Stimulated activated CD8-positive, alpha-beta memory T cell treated with anti-CD3 and anti-CD28 coated beads, Interleukin-7, amount 100 ng/mL, for 4 hours (primary cell): ENCODE data around the gene GPATCH8.
"Not testable (repeated sequence)": the region's sequence is repeated elsewhere in the genome, so short reads cannot be mapped to it uniquely, and the experiment has no call there.

Experiments
- DNase-seq, 2 donors: peaks; one replicate each; pipeline ENCODE4 v3.0.0-alpha.2; 2020; ENCODE audit warnings: low read depth in 2 of 2

The GPATCH8 gene

DNA sequence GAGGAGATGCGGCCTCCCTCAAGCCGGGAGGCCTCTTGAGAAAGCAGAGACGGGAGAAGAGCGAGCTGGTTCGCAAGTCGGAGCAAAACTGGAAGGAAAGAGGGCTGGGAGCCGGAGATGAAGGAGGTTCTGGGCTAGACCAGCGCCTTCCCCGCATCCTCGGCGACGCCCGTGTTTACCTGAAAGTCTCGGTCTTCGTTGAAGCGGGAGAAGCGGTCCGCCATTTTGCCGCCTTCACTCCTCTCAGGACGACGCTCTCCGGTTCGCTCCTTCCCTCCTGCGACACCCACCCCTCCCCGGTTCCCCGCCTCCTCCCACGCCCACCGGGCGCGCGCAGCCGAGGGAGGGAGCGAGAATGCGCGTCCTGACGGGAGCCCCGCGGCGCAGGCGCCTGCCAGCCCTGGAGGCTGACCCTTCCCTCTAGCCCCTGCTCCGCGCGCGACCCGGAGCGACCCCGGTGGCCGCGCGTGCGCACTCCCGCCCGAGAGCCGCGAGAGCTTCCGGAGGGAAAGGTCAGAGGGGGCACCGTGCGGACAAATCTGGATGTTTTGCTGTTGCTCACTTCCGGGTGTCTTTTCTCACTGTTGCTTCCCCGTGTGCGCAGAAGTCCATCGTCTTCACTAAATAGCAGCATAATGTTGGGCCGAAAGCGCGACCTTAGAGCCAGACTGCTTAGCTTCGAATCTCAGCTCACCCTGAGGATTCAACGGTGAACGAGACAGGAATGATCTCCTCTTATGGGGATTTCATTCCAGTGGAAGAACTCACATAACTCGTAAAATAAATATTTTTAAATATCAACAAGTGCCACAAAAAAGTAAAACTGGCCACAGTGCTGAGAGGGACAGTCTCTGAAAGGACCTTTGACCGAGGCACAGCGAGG lies at the start of gene GPATCH8:
Gene GPATCH8, minus strand, starts transcription at position 260 of the 883 bp plus-strand sequence. Its CDS starts 36 bp downstream, at position 224.
- peak; percentile 84 to 92 for DNase-seq

DNA sequence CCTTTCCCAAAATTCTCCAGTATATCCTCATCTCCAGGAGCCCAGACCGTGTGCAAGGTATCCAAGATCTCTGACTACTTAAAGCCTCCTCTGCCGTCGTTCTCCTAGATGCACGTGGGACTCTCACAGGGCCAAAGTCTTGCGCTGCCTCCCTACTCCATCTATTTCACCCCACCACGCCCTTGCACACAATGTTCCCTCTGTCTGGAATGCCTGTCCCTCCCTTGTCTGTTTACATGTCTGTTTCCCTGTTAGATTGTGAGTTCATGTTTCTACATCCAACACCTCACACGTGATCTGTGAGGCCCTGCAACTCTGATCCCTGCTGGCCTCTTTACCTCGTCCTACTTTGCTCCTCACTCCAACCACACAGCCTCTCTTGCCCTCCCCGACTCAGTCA lies 49.2 kb upstream of the GPATCH8 start:
- no peak for DNase-seq

DNA sequence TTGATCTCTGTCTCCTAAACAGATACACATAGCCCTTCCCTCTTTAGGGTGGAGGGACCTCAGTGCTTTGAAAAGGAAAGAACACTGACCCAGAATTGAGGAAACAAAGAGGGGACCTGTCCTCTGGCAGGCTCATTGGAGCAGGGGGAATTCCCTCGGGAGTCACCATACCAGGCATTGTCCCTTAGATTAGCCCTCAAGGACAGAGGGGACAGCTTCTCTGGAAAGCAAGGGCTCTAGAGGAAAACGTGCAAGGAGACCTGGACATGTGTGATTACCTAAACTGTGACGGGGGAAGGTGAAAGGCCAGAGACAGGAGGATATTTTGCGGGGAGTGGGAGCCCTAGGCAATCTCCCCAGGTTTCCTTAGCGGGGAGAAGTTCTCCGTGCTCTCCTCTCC lies 46.5 kb upstream of the GPATCH8 start:
- no peak for DNase-seq

GRCh38 chr17:44548376-44549230 lies 45.4 kb upstream of the GPATCH8 start:
- no peak for DNase-seq

GRCh38 chr17:44547625-44548267 lies 44.5 kb upstream of the GPATCH8 start:
- DNase-seq: no peak

GRCh38 chr17:44546671-44547606 lies 43.7 kb upstream of the GPATCH8 start:
- DNase-seq: no peak

- DNase-seq: no peak
Measured at GRCh38 chr17:44543905-44544523, 40.8 kb upstream of the GPATCH8 start.

DNA sequence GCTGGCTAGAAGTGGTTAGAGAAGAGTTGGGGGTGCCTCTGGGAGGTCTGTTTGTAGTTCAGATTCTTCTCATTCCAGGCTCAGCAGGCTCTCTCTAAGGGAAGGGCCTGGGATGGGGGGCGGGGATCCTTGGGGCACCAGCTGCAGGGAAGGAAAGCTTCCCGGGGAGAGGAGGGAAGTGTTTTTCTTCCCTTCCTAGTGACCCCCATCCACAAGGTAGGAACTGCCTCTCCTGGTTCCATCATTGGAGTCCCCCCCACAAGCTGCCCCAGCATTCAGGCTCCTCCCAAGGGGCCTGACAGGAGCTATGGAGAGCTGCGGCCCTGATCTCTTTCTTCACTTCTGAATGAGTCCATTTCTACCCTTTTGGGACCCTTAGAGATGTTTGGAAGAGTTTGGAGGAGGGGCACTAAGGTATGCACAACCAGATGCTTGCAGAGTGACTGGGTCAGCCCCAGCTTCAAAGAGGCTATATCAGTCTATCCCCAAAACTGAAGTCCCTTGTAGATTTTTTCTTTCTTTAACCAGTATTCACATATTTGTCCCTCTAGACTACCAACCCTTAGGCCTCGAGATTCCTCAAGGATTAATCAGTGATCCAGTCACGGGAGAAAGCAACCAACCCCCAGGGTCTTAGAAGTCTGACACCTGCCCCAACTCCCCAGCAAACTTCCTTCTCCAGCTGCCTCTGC lies 40.2 kb upstream of the GPATCH8 start:
- DNase-seq: no peak

DNA sequence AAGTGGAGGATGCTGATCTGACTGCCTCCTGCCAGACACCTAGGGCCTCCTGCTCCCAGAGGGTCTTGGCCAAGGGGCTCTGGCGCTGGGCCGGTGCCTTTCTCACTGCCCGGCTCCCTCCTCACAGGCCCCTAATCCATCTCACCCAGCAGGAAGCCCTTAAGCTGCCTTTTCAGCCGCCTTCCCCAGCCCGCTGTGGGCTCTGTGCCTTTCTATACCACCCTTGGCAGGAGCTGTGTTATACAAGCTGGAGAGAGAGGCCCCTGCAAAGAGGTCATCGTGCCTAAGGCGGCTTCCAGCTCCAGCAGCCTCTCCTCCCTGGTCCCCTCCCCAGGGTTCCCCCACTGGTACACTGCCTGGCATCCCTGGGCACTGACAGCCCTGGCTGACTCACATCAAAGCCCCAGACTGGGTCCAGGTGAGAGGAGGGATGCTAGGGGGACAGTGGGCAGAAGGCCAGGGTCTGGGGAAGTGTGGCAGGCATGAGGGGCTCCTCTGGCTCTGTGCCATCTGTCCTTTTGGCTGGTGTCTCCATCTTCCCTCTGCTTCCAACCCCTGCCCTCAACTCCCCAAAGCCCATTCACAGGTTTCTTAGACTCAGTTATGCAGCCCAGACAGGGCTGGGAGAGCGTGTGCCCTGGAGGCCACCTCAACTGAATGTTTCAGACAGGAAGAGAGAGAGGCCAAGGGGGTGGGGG lies 38.8 kb upstream of the GPATCH8 start:
- DNase-seq: no peak

- no peak for DNase-seq
Measured at GRCh38 chr17:44540246-44541084, 37.3 kb upstream of the GPATCH8 start.

- DNase-seq: no peak
Measured at GRCh38 chr17:44539673-44540072, 36.5 kb upstream of the GPATCH8 start.

- DNase-seq: not testable (repeated sequence)
Measured at GRCh38 chr17:44537922-44538321, 34.7 kb upstream of the GPATCH8 start.

DNA sequence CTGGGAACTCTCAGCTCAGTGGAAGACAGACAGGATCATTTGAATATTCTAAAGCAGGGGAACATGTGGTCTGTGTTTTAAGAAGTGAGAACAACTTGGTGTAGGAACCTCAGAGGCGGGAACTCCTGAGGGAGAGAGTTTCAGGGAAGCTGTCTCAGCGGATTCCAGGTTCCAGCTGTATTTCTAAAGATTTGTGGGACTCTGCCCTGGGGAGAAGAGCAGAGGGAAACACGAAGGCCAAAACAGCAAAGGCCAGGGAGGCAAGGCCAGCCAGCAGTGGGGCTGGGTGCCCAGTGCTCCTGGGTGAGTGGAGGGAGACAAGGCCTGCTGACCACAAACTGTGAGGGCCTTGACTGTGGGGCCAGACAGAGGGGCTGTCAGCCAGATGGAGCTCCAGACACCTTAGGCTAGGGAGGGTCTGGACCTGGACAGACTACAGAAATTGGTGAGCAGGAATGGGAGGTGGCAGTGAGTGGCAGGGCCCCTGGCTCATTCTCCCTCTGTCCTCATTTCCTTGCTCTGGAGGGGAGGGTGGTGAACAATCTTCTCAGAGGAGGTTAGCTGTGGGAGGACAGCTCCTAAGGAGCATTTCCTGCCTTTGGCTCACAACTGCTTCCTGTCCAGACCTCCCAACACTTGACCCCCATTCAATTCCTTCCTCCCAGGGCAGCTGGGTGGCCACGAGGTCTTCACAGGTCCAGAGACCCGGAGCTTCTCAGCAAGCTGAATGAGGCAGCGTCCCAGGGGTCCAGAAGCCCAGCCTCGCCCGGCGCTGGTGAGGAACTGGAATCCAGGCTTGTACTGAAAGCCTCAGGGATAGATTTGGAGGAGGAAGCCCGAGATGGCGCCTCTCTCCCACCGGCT lies 33.1 kb upstream of the GPATCH8 start:
- DNase-seq: no peak

DNA sequence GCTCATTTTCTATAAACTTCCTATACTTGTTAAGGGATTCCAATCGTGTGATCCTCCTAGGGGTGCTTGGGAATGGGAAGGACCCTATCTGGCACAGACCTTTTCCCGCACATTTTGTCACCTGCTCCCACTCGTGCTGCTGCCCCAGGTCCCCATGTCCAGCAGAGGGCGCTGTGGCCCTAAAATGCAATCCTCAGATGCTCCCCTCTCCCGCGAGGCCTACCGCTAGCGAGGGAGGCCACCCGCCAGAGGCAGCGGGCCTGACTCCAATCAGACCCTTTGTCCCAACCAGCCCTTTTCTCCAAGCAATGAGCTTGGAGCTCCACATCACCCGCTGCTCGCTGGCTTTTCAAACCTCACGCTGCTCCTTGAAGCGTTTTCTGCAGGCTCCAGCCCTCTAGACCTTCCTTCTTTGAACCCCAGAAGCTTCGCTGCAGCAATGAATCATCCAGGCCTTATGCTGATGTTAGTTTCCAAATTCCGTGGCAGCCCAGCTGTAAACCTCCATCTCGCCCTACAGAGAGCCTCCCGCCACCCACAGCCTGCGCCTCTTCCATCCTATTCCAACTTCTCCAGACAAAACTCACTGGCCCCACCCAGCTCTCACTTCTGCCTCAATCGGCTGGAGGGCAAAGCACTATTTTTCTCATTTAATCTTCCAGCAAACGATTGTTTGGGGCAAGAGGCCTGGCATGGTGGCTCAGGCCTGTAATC lies 30.5 kb upstream of the GPATCH8 start:
- DNase-seq: peak; percentile 66 to 69

DNA sequence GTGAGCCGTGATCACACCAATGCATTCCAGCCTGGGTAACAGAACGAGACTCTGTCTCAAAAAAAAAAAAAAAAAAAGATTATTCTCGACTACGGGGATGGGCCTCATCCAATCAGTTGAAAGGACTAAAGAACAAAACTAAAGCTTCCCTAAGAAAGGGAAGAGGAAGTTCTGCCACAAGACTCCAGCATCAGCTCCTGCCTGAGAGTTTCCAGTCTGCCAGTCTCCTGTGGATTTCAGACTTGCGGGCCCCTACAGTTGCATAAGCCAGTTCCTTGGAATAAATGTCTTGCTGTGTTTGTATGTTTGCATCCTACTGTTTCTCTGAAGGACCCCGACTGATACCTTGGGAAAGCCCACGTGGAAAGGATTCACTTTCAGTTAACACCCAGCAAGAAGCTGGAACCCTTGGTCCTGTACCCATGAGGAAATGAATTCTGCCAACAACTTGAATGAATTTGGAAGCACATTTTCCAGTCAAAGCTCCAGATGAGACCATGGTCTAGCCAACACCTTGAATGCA lies 27.8 kb upstream of the GPATCH8 start:
- DNase-seq: no peak

GRCh38 chr17:44529864-44530263 lies 26.7 kb upstream of the GPATCH8 start:
- DNase-seq: no peak

- no peak for DNase-seq
Measured at GRCh38 chr17:44527954-44528353, 24.7 kb upstream of the GPATCH8 start.
